GM23248 (cell line): ENCODE data around the gene TMEM181.

ENCODE experiments used
- EZH2 ChIP-seq: fragments of 200-600 bp; sonication (generic); IDR thresholded peaks from 2 replicates; pipeline ENCODE4 v1.6.1; 2018; ENCODE audit warnings: antibody characterized with exemption, mild to moderate bottlenecking; ENCODE audit not compliant: insufficient read depth, poor library complexity, severe bottlenecking
- EZH2phosphoT487 ChIP-seq: fragments of 200-600 bp; sonication (generic); IDR thresholded peaks from 2 replicates; pipeline ENCODE4 v1.6.1; 2018; ENCODE audit warnings: antibody characterized with exemption, moderate library complexity, mild to moderate bottlenecking, low read depth; ENCODE audit not compliant: insufficient read depth

- no peak for TF ChIP-seq EZH2
- no peak for TF ChIP-seq EZH2phosphoT487
Measured at GRCh38 chr6:158539413-158539812, 20.5 kb upstream of the TMEM181 start.
